HEK293 (cell line): ENCODE results near the gene STK11.

ENCODE experiments used
- CTCF ChIA-PET: fragments of 350-600 bp; formaldehyde crosslinking; extraction: SDS; loops from one replicate; lab custom pipeline; 2021; ENCODE audit warnings: antibody characterized with exemption; lab: Yijun Ruan, JAX
- POLR2A ChIA-PET: fragments of 300-600 bp; formaldehyde crosslinking; extraction: SDS; loops from one replicate; lab custom pipeline; 2020; ENCODE audit warnings: antibody characterized with exemption, inconsistent platforms; lab: Yijun Ruan, JAX
- H3K27ac ChIP-seq: fragments of 200-500 bp; sonication (Bioruptor generic); 2 replicates; pipeline ENCODE4 v1.5.1; 2014; ENCODE audit warnings: low read depth, low read length, control low read depth, inconsistent platforms; ENCODE audit errors: extremely low read depth
- H3K36me3 ChIP-seq, 2 experiments: fragments of 200-500 bp in 1 of 2; sonication (Bioruptor generic) in 1 of 2; 1 replicate in 1 of 2; 2 replicates in 1 of 2; pipeline ENCODE4 v1.5.1; 2014 to 2017; ENCODE audit warnings: inconsistent platforms in 2 of 2, low read length in 2 of 2; ENCODE audit not compliant: control insufficient read depth in 2 of 2, insufficient read depth in 1 of 2
- H3K4me1 ChIP-seq: fragments of 200-500 bp; sonication (Bioruptor generic); 2 replicates; pipeline ENCODE4 v1.5.1; 2014; ENCODE audit warnings: mild to moderate bottlenecking, low read length, inconsistent platforms; ENCODE audit not compliant: control insufficient read depth, insufficient read depth
- H3K4me3 ChIP-seq: 2 replicates; pipeline ENCODE4 v1.5.1; 2011; ENCODE audit warnings: low read depth, mild to moderate bottlenecking, control low read depth, low read length, moderate library complexity
- H3K9me3 ChIP-seq: fragments of 200-500 bp; sonication (Bioruptor generic); 2 replicates; pipeline ENCODE4 v1.5.1; 2014; ENCODE audit warnings: low read depth, low read length, inconsistent platforms; ENCODE audit not compliant: control insufficient read depth, insufficient read depth
- GLI4 ChIP-seq: fragments of 450-650 bp; formaldehyde crosslinking; IDR thresholded peaks from 2 replicates; pipeline ENCODE4 v1.5.1; 2016; ENCODE audit warnings: missing biosample characterization, missing genetic modification characterization
- GLIS1 ChIP-seq: fragments of 450-650 bp; formaldehyde crosslinking; IDR thresholded peaks from 2 replicates; pipeline ENCODE4 v1.5.1; 2016; ENCODE audit warnings: missing biosample characterization, missing genetic modification characterization
- GLIS2 ChIP-seq: fragments of 450-650 bp; formaldehyde crosslinking; IDR thresholded peaks from 2 replicates; pipeline ENCODE4 v1.5.1; 2016; ENCODE audit warnings: missing biosample characterization, missing genetic modification characterization
- TCF7L2 ChIP-seq: IDR thresholded peaks from 2 replicates; pipeline ENCODE4 v1.6.1; 2011; ENCODE audit warnings: low read depth, mild to moderate bottlenecking, inconsistent platforms, low read length, moderate library complexity, borderline replicate concordance
- ZBTB17 ChIP-seq: fragments of 450-650 bp; formaldehyde crosslinking; IDR thresholded peaks from 2 replicates; pipeline ENCODE4 v1.5.1; 2016; ENCODE audit warnings: missing biosample characterization, missing genetic modification characterization
- ZFP69B ChIP-seq: fragments of 450-650 bp; formaldehyde crosslinking; IDR thresholded peaks from 2 replicates; pipeline ENCODE4 v1.5.1; 2016; ENCODE audit warnings: missing biosample characterization, missing genetic modification characterization
- ZIC2 ChIP-seq: fragments of 450-650 bp; formaldehyde crosslinking; IDR thresholded peaks from 2 replicates; pipeline ENCODE4 v1.5.1; 2016; ENCODE audit warnings: missing biosample characterization, missing genetic modification characterization
- ZNF132 ChIP-seq: fragments of 450-650 bp; formaldehyde crosslinking; IDR thresholded peaks from 2 replicates; pipeline ENCODE4 v1.5.1; 2017; ENCODE audit warnings: missing biosample characterization, missing genetic modification characterization, borderline replicate concordance
- ZNF155 ChIP-seq: fragments of 450-650 bp; formaldehyde crosslinking; IDR thresholded peaks from 2 replicates; pipeline ENCODE4 v1.5.1; 2016; ENCODE audit warnings: missing biosample characterization, missing genetic modification characterization
- ZNF549 ChIP-seq: fragments of 450-650 bp; IDR thresholded peaks from 2 replicates; pipeline ENCODE4 v1.5.1; 2018; ENCODE audit warnings: missing biosample characterization, missing genetic modification characterization, mild to moderate bottlenecking, inconsistent platforms, moderate library complexity
- ZNF596 ChIP-seq: fragments of 450-650 bp; IDR thresholded peaks from 2 replicates; pipeline ENCODE4 v1.5.0; 2018; ENCODE audit warnings: missing biosample characterization, mild to moderate bottlenecking, missing genetic modification characterization, moderate library complexity
- ZNF624 ChIP-seq: fragments of 450-650 bp; formaldehyde crosslinking; IDR thresholded peaks from 2 replicates; pipeline ENCODE4 v1.5.1; 2017; ENCODE audit warnings: missing biosample characterization, missing genetic modification characterization
- ZNF654 ChIP-seq: fragments of 450-650 bp; formaldehyde crosslinking; IDR thresholded peaks from 2 replicates; pipeline ENCODE4 v1.5.1; 2016; ENCODE audit warnings: low read depth, missing biosample characterization, missing genetic modification characterization
- ZSCAN16 ChIP-seq: fragments of 450-650 bp; formaldehyde crosslinking; IDR thresholded peaks from 2 replicates; pipeline ENCODE4 v1.5.1; 2016; ENCODE audit warnings: missing biosample characterization, missing genetic modification characterization
- TF ChIP-seq, protein P1 (sequence below): fragments of 450-650 bp; formaldehyde crosslinking; IDR thresholded peaks from 2 replicates; pipeline ENCODE4 v1.5.1; 2017; ENCODE audit warnings: missing biosample characterization, missing genetic modification characterization
- TF ChIP-seq, protein P2 (sequence below): fragments of 450-650 bp; formaldehyde crosslinking; IDR thresholded peaks from 2 replicates; pipeline ENCODE4 v1.5.1; 2016; ENCODE audit warnings: missing biosample characterization, missing genetic modification characterization, borderline replicate concordance
- TF ChIP-seq, protein P3 (sequence below): fragments of 450-650 bp; formaldehyde crosslinking; IDR thresholded peaks from 2 replicates; pipeline ENCODE4 v1.5.1; 2016; ENCODE audit warnings: missing biosample characterization, missing genetic modification characterization
- TF ChIP-seq, protein P4 (sequence below): fragments of 450-650 bp; formaldehyde crosslinking; IDR thresholded peaks from 2 replicates; pipeline ENCODE4 v1.5.1; 2016; ENCODE audit warnings: missing biosample characterization, missing genetic modification characterization, low read depth
- TF ChIP-seq, protein P5 (sequence below): fragments of 450-650 bp; formaldehyde crosslinking; IDR thresholded peaks from 2 replicates; pipeline ENCODE4; 2016; ENCODE audit warnings: missing biosample characterization, missing genetic modification characterization
- TF ChIP-seq, protein P6 (sequence below): fragments of 450-650 bp; formaldehyde crosslinking; IDR thresholded peaks from 2 replicates; pipeline ENCODE4 v1.5.1; 2016; ENCODE audit warnings: missing biosample characterization, missing genetic modification characterization

STK11 gene

DNA sequence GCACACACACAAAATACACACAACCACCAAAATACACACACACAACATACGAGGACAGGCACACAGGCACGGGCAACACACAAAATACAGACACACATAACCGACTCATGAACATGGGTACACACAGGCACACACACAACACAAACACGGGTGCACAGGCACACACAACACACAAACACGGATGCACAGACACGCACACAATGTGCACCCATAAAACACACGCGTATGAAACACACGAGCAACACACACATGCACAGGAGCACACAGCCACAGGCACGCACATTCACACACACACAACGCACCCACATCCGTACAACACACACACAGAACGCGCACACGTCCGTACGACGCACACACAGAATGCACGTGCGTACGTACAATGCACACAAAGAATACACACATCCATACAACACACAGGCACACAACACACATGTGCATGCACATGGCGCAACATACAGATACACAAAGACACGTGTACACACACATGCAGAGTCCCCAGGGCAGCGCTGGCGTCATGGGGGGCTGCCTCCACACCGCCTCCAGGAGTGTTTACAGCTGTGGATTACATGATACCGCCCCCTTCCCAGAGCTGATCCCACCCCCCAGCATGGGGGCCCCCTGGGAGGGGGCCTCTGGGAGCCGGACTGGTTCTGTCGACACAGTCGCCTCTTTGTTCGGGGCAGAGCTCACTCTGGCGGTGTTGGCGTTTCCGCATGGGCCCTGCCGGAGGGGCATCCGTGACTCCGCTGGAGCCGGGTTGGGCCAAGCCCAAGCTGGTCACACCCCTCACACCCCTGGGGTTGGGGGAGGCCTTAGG, 34.4 kb upstream of the STK11 start:
- TF ChIP-seq ZNF155 (tag by site-specific recombination) = no peak
- no peak for TF ChIP-seq ZNF132 (tag by site-specific recombination)
- peak; percentile 18; the same call in 1 of the 2 replicates for TF ChIP-seq ZIC2 (tag by site-specific recombination)
- TF ChIP-seq, protein P1, sequence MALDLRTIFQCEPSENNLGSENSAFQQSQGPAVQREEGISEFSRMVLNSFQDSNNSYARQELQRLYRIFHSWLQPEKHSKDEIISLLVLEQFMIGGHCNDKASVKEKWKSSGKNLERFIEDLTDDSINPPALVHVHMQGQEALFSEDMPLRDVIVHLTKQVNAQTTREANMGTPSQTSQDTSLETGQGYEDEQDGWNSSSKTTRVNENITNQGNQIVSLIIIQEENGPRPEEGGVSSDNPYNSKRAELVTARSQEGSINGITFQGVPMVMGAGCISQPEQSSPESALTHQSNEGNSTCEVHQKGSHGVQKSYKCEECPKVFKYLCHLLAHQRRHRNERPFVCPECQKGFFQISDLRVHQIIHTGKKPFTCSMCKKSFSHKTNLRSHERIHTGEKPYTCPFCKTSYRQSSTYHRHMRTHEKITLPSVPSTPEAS = peak; percentile 67; the same call in 1 of the 2 replicates
- TF ChIP-seq GLIS1 (tag by site-specific recombination) = peak; percentile 74
- TF ChIP-seq ZNF549 (tag by site-specific recombination) = no peak
- TF ChIP-seq, protein P2, sequence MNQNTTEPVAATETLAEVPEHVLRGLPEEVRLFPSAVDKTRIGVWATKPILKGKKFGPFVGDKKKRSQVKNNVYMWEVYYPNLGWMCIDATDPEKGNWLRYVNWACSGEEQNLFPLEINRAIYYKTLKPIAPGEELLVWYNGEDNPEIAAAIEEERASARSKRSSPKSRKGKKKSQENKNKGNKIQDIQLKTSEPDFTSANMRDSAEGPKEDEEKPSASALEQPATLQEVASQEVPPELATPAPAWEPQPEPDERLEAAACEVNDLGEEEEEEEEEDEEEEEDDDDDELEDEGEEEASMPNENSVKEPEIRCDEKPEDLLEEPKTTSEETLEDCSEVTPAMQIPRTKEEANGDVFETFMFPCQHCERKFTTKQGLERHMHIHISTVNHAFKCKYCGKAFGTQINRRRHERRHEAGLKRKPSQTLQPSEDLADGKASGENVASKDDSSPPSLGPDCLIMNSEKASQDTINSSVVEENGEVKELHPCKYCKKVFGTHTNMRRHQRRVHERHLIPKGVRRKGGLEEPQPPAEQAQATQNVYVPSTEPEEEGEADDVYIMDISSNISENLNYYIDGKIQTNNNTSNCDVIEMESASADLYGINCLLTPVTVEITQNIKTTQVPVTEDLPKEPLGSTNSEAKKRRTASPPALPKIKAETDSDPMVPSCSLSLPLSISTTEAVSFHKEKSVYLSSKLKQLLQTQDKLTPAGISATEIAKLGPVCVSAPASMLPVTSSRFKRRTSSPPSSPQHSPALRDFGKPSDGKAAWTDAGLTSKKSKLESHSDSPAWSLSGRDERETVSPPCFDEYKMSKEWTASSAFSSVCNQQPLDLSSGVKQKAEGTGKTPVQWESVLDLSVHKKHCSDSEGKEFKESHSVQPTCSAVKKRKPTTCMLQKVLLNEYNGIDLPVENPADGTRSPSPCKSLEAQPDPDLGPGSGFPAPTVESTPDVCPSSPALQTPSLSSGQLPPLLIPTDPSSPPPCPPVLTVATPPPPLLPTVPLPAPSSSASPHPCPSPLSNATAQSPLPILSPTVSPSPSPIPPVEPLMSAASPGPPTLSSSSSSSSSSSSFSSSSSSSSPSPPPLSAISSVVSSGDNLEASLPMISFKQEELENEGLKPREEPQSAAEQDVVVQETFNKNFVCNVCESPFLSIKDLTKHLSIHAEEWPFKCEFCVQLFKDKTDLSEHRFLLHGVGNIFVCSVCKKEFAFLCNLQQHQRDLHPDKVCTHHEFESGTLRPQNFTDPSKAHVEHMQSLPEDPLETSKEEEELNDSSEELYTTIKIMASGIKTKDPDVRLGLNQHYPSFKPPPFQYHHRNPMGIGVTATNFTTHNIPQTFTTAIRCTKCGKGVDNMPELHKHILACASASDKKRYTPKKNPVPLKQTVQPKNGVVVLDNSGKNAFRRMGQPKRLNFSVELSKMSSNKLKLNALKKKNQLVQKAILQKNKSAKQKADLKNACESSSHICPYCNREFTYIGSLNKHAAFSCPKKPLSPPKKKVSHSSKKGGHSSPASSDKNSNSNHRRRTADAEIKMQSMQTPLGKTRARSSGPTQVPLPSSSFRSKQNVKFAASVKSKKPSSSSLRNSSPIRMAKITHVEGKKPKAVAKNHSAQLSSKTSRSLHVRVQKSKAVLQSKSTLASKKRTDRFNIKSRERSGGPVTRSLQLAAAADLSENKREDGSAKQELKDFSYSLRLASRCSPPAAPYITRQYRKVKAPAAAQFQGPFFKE = peak; percentile 20; the same call in 1 of the 2 replicates
- TF ChIP-seq, protein P3, sequence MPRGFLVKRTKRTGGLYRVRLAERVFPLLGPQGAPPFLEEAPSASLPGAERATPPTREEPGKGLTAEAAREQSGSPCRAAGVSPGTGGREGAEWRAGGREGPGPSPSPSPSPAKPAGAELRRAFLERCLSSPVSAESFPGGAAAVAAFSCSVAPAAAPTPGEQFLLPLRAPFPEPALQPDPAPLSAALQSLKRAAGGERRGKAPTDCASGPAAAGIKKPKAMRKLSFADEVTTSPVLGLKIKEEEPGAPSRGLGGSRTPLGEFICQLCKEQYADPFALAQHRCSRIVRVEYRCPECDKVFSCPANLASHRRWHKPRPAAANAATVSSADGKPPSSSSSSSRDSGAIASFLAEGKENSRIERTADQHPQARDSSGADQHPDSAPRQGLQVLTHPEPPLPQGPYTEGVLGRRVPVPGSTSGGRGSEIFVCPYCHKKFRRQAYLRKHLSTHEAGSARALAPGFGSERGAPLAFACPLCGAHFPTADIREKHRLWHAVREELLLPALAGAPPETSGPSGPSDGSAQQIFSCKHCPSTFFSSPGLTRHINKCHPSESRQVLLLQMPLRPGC (tag by site-specific recombination) = 0 out of 2 replicates have a peak, but pooled peaks have one; percentile 19
- no peak for TF ChIP-seq ZNF624
- TF ChIP-seq GLIS2 = peak; percentile 40; the same call in 1 of the 2 replicates
- TF ChIP-seq ZFP69B (tag by site-specific recombination) = no peak
- TF ChIP-seq ZNF654 (tag by site-specific recombination) = no peak
- TF ChIP-seq, all 188 proteins: peak for 6
- Histone ChIP-seq H3K4me1 (peaks cover 4% of the 10 kb centered on the region), H3K36me3 (peaks cover 0 to 9% of the 10 kb centered on the region in 2 experiments; a peak in 1 of 3 replicates), H3K4me3 (no peak overlapping the region), H3K9me3 (no peaks in the 10 kb centered on the region), H3K27ac (no peak overlapping the region)
- CTCF ChIA-PET = interaction anchor here (0.6 kb wide), 1 partner anchor 55 kb away, joined by 3 read pairs; no protein-coding TSS in a partner anchor
- POLR2A ChIA-PET = no interaction called here

DNA sequence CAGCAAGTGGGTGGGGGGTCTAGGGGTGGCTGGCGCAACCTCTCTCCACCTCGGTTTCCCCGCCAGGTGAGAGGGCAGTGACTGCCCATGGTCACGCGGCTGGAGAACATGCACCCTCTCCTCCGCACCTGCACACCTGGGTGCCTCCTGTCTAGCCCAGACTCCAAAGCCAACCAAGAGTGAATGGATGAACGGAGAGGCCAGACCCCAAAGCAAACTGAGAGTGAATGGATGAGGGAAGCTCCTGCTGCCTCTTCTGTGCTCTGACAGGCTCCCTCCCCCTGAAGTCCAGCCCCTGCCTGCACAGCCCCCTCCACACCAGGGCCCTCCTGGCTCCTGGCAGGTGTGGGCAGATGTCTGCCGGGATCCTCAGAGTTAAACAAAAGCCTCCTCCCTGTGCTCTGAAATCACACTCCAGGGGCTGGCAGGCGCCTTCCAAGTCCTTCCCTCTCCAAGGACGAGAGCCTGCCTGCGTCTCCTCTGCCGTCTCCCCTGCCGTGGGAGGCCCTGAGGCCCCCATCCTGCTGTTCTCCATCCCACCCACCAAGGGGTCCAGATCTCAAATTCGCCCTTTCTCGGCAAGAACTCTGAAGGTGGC, 33.7 kb upstream of the STK11 start:
- ChIA-PET CTCF (interaction anchor here (0.6 kb wide), 1 partner anchor 55 kb away, joined by 3 read pairs; no protein-coding TSS in a partner anchor), POLR2A (no interaction called here)
- Histone ChIP-seq H3K27ac (peak overlapping the region; percentile 63; the same call in 1 of the 2 replicates), H3K4me3 (no peak overlapping the region), H3K4me1 (peaks cover 4% of the 10 kb centered on the region), H3K9me3 (no peaks in the 10 kb centered on the region), H3K36me3 (peaks cover 0 to 4% of the 10 kb centered on the region in 2 experiments; a peak in 1 of 3 replicates)
- TF ChIP-seq ZSCAN16 (tag by site-specific recombination) (no peak), ZNF596 (tag by site-specific recombination) (no peak), ZBTB17 (tag by site-specific recombination) (peak; percentile 90), TCF7L2 (no peak), GLI4 (tag by site-specific recombination) (no peak)
- TF ChIP-seq, protein P4, sequence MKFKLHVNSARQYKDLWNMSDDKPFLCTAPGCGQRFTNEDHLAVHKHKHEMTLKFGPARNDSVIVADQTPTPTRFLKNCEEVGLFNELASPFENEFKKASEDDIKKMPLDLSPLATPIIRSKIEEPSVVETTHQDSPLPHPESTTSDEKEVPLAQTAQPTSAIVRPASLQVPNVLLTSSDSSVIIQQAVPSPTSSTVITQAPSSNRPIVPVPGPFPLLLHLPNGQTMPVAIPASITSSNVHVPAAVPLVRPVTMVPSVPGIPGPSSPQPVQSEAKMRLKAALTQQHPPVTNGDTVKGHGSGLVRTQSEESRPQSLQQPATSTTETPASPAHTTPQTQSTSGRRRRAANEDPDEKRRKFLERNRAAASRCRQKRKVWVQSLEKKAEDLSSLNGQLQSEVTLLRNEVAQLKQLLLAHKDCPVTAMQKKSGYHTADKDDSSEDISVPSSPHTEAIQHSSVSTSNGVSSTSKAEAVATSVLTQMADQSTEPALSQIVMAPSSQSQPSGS (tag by site-specific recombination) = no peak
- TF ChIP-seq, protein P5, sequence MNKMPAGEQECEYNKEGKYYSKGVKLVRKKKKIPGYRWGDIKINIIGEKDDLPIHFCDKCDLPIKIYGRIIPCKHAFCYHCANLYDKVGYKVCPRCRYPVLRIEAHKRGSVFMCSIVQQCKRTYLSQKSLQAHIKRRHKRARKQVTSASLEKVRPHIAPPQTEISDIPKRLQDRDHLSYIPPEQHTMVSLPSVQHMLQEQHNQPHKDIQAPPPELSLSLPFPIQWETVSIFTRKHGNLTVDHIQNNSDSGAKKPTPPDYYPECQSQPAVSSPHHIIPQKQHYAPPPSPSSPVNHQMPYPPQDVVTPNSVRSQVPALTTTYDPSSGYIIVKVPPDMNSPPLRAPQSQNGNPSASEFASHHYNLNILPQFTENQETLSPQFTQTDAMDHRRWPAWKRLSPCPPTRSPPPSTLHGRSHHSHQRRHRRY = no peak
- TF ChIP-seq, protein P6, sequence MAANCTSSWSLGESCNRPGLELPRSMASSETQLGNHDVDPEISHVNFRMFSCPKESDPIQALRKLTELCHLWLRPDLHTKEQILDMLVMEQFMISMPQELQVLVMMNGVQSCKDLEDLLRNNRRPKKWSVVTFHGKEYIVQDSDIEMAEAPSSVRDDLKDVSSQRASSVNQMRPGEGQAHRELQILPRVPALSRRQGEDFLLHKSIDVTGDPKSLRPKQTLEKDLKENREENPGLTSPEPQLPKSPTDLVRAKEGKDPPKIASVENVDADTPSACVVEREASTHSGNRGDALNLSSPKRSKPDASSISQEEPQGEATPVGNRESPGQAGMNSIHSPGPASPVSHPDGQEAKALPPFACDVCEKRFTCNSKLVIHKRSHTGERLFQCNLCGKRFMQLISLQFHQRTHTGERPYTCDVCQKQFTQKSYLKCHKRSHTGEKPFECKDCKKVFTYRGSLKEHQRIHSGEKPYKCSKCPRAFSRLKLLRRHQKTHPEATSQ (tag by site-specific recombination) = no peak
